Placental epithelial cell (primary cell): Measurements from ENCODE around the gene HAS3. TPM values are rescaled to one million over a fixed set of nuclear protein-coding genes. Genes with fewer than 3 reads are reported as not detected.

ENCODE experiments used
- total RNA-seq: library from RNA; depleted of rRNA; stranded (reverse); fragments of >200 nt; gene quantifications from 2 replicates; pipeline ENCODE4 v1.2.3, GENCODE V29; 2012

The HAS3 gene
- total RNA-seq = 1.2 TPM in 1 of 2 replicates, not detected in the other

GRCh38 chr16:69105501-69106361 is at the start of gene HAS3:
Gene HAS3 (plus strand): TSS chr16:69105653. CDS start chr16:69109396, 3,743 bp downstream.

GRCh38 chr16:69132424-69133252 is 27.2 kb downstream of the HAS3 start, which contains the start of the genes CHTF8 and UTP4:
Gene CHTF8 (minus strand): TSS chr16:69132588. CDS start chr16:69121458, 11,130 bp downstream.
Gene UTP4 (plus strand): TSS chr16:69132649. CDS start chr16:69133460, 811 bp downstream.

Other genes starting within 250 kb of the HAS3 start
- gene CHTF8, start 26.9 kb downstream of the HAS3 start, total RNA-seq = 64.4 and 103 TPM in 2 replicates
- gene UTP4, start 27.0 kb downstream of the HAS3 start, total RNA-seq = 11.4 and 16.5 TPM in 2 replicates
- gene SNTB2, start 81.5 kb downstream of the HAS3 start, total RNA-seq = 12.6 and 12.9 TPM in 2 replicates
- gene VPS4A, start 205.7 kb downstream of the HAS3 start, total RNA-seq = 30.2 and 33.7 TPM in 2 replicates
- gene PDF, start 224.9 kb downstream of the HAS3 start, total RNA-seq = 5.9 and 11.3 TPM in 2 replicates
- gene COG8, start 233.9 kb downstream of the HAS3 start, total RNA-seq = 35.3 and 54.5 TPM in 2 replicates
- 14.5 and 17.9 TPM in 2 replicates for gene NIP7, start 234.1 kb downstream of the HAS3 start, total RNA-seq
- gene TMED6, start 246.1 kb downstream of the HAS3 start, total RNA-seq = 1.2 TPM in 1 of 2 replicates, not detected in the other